A549 (cell line): Measurements from ENCODE around the gene PTPN6. TPM values are rescaled to one million over a fixed set of nuclear protein-coding genes. Genes with fewer than 3 reads are reported as not detected.

Source experiments
- ATAC-seq, 2 experiments: fragments of 200-7000 bp in 1 of 2; fragments of >200 bp in 1 of 2; cut with Nextera tagmentation in 1 of 2; cut with Tn5 transposase in 1 of 2; 3 replicates each; pipeline versions ENCODE4 v1.8.0 to v1.9.1; 2018 to 2020; ENCODE audit warnings: mild to moderate bottlenecking in 1 of 2, moderate library complexity in 1 of 2
- CTCF ChIA-PET: fragments of 300-600 bp; sonication (Branson Sonifier 250); formaldehyde crosslinking; extraction: SDS; loops from one replicate; lab custom pipeline; 2021; ENCODE audit warnings: antibody characterized with exemption, inconsistent platforms; lab: Yijun Ruan, JAX
- POLR2A ChIA-PET: fragments of 350-600 bp; formaldehyde crosslinking; extraction: SDS; loops from one replicate; lab custom pipeline; 2021; ENCODE audit warnings: antibody characterized with exemption, inconsistent platforms; lab: Yijun Ruan, JAX
- DNase-seq, 2 experiments: peaks; one replicate each; pipeline versions ENCODE4 v3.0.0 to v3.0.0-alpha.2; 2011 to 2016; ENCODE audit warnings: low read depth in 1 of 2, low spot score in 1 of 2
- FAIRE-seq: peaks from 2 replicates; lab custom pipeline; 2011; peaks lifted over from hg19 to GRCh38; lab: Jason Lieb, UNC
- H3K27ac ChIP-seq, 2 experiments: fragments of >200 bp; sonication (Bioruptor Twin); formaldehyde crosslinking; 3 replicates each; pipeline ENCODE4 v1.5.1; 2016 to 2017
- H3K4me1 ChIP-seq: fragments of >200 bp; sonication (Bioruptor Twin); formaldehyde crosslinking; 3 replicates; pipeline ENCODE4 v1.6.1; 2016
- H3K4me2 ChIP-seq: fragments of >200 bp; sonication (Bioruptor Twin); formaldehyde crosslinking; 3 replicates; pipeline ENCODE4 v1.6.1; 2016
- H3K4me3 ChIP-seq: fragments of >200 bp; sonication (Bioruptor Twin); formaldehyde crosslinking; 3 replicates; pipeline ENCODE4 v1.5.1; 2016
- H3K9me3 ChIP-seq: fragments of >200 bp; sonication (Bioruptor Twin); formaldehyde crosslinking; 3 replicates; pipeline ENCODE4 v1.6.1; 2016
- BHLHE40 ChIP-seq: IDR thresholded peaks from 2 replicates; pipeline ENCODE4 v1.6.1; 2012; ENCODE audit warnings: low read depth, low read length, inconsistent platforms
- CEBPB ChIP-seq, 2 experiments: fragments of >200 bp in 1 of 2; sonication (Bioruptor Twin) in 1 of 2; formaldehyde crosslinking in 1 of 2; IDR thresholded peaks; 2 replicates each; pipeline ENCODE4 v1.6.1; 2012 to 2016
- CHD2 ChIP-seq: fragments of 150-350 bp; IDR thresholded peaks from 2 replicates; pipeline ENCODE4 v1.6.1; 2014; ENCODE audit warnings: low read length; ENCODE audit not compliant: partially characterized antibody
- EHF ChIP-seq: fragments of 250-450 bp; sonication (Bioruptor Pico); IDR thresholded peaks from 2 replicates; pipeline ENCODE4 v1.5.0; 2020; ENCODE audit warnings: mild to moderate bottlenecking
- FOSL2 ChIP-seq, 2 experiments: fragments of 450-650 bp in 1 of 2; fragments of >200 bp in 1 of 2; sonication (Bioruptor Twin) in 1 of 2; formaldehyde crosslinking; IDR thresholded peaks; 2 replicates each; pipeline versions ENCODE4 v1.5.0 to v1.6.1; 2016 to 2020; ENCODE audit warnings: mild to moderate bottlenecking in 1 of 2, moderate library complexity in 1 of 2
- FOXS1 ChIP-seq: fragments of 250-450 bp; sonication (Bioruptor Pico); IDR thresholded peaks from 2 replicates; pipeline ENCODE4 v1.5.0; 2020; ENCODE audit warnings: mild to moderate bottlenecking, moderate library complexity
- HMGXB4 ChIP-seq: fragments of 250-450 bp; sonication (Bioruptor Pico); IDR thresholded peaks from 2 replicates; pipeline ENCODE4 v1.5.0; 2021; ENCODE audit warnings: mild to moderate bottlenecking, moderate library complexity, borderline replicate concordance
- KDM1A ChIP-seq: fragments of 200-600 bp; sonication (generic); IDR thresholded peaks from 2 replicates; pipeline ENCODE4 v1.6.1; 2016; ENCODE audit warnings: low read depth, mild to moderate bottlenecking
- MAFK ChIP-seq: fragments of 450-650 bp; IDR thresholded peaks from 2 replicates; pipeline ENCODE4 v1.6.1; 2014; ENCODE audit not compliant: partially characterized antibody
- MYC ChIP-seq: IDR thresholded peaks from 2 replicates; pipeline ENCODE4 v1.6.1; 2012; ENCODE audit warnings: mild to moderate bottlenecking, inconsistent platforms, low read length, improper control_type of control experiment, borderline replicate concordance
- PBX3 ChIP-seq: IDR thresholded peaks from 2 replicates; pipeline ENCODE4 v1.6.1; 2012
- RAD21 ChIP-seq, 2 experiments: fragments of >200 bp in 1 of 2; sonication (Bioruptor Twin) in 1 of 2; formaldehyde crosslinking in 1 of 2; IDR thresholded peaks in 1 of 2; conservative IDR thresholded peaks in 1 of 2; 2 replicates in 1 of 2; 3 replicates in 1 of 2; pipeline ENCODE4 v1.6.1; 2012 to 2018; ENCODE audit warnings: inconsistent platforms in 1 of 2
- RCOR1 ChIP-seq: fragments of 150-350 bp; IDR thresholded peaks from 2 replicates; pipeline ENCODE4 v1.6.1; 2014; ENCODE audit warnings: antibody characterized with exemption, low read length, low read depth
- RFX5 ChIP-seq: fragments of 450-650 bp; IDR thresholded peaks from 2 replicates; pipeline ENCODE4 v1.7.1; 2014; ENCODE audit warnings: antibody characterized with exemption, mild to moderate bottlenecking, moderate library complexity
- SMC3 ChIP-seq: fragments of >200 bp; sonication (Bioruptor Twin); formaldehyde crosslinking; IDR thresholded peaks from 3 replicates; pipeline ENCODE4 v1.6.1; 2018; ENCODE audit warnings: inconsistent platforms
- SREBF2 ChIP-seq: fragments of 450-650 bp; IDR thresholded peaks from 2 replicates; pipeline ENCODE4 v1.6.1; 2014; ENCODE audit warnings: mild to moderate bottlenecking, moderate library complexity
- TFCP2L1 ChIP-seq: fragments of 250-450 bp; sonication (Bioruptor Pico); IDR thresholded peaks from 2 replicates; pipeline ENCODE4 v1.5.0; 2021; ENCODE audit warnings: mild to moderate bottlenecking
- USF2 ChIP-seq: fragments of 450-650 bp; IDR thresholded peaks from 2 replicates; pipeline ENCODE4 v1.6.1; 2014; ENCODE audit warnings: antibody characterized with exemption
- ZFP36 ChIP-seq: fragments of 450-650 bp; IDR thresholded peaks from 2 replicates; pipeline ENCODE4 v1.6.1; 2014; ENCODE audit warnings: borderline replicate concordance; ENCODE audit not compliant: partially characterized antibody
- ZSCAN20 ChIP-seq: fragments of 250-450 bp; sonication (Bioruptor Pico); IDR thresholded peaks from 2 replicates; pipeline ENCODE4 v1.8.0; 2022; ENCODE audit warnings: mild to moderate bottlenecking, moderate library complexity
- WGBS: methylation state at CpG from one replicate; pipeline ENCODE4 v1.1.6; 2017; ENCODE audit errors: missing lambda C conversion rate; 5-methylcytosine and 5-hydroxymethylcytosine counted together
- polyA plus RNA-seq, 4 experiments: library from polyadenylated mRNA; depleted of rRNA in 3 of 4; stranded (reverse); fragments of >200 nt; fragmentation: RNase III in 1 of 4; extraction: RNeasy Plus Mini Kit Qiagen cat#74134 plus additional on column Dnase treatment in 1 of 4; gene quantifications; 2 replicates in 3 of 4; 3 replicates in 1 of 4; pipeline ENCODE4 v1.2.3, GENCODE V29; 2011 to 2017

PTPN6 gene
- polyA plus RNA-seq, 2 of the 4 experiments (the other 2 are of a cell fraction), result 15.1 to 18.9 TPM

GRCh38 chr12:6961695-6962284, 10.6 kb downstream of the PTPN6 start (continued):
- TF ChIP-seq RAD21 (conservative IDR thresholded peaks at IDR 0.05 in 1 of 2, IDR thresholded peaks at IDR 0.05 in 1 of 2) (peak in 1 of 2 experiments; percentile 41; a peak in 2 of 5 replicates), BHLHE40 (no peak), ZFP36 (no peak), SREBF2 (no peak), HMGXB4 (CRISPR knock-in tag) (no peak), RCOR1 (no peak)

GRCh38 chr12:6962285-6963015, 11.3 kb downstream of the PTPN6 start:
- no peak for DNase-seq
- CTCF ChIA-PET, result interaction anchor here (0.8 to 11.2 kb wide), 16 partner anchors 10 to 209 kb away, joined by 3 to 354 read pairs (median 8); partner anchors contain the start of genes C12orf57, PTPN6, RNU7-1 and SPSB2
- Histone ChIP-seq H3K9me3 (no peaks in the 10 kb centered on the region), H3K4me1 (peaks cover 37% of the 10 kb centered on the region), H3K4me2 (peak overlapping the region; percentile 59), H3K4me3 (no peak overlapping the region; the same call in 2 of the 3 replicates), H3K27ac (peak overlapping the region; percentile 89 to 99)
- POLR2A ChIA-PET, result interaction anchor here (1.0 to 9.0 kb wide), 7 partner anchors 8 to 239 kb away, joined by 3 to 174 read pairs (median 4); partner anchors contain the start of genes C12orf57, C1S, COPS7A and EMG1
- WGBS, result 64% methylated on average over 25 of the region's 25 CpGs
- TF ChIP-seq CEBPB (IDR thresholded peaks at IDR 0.05), result peak; percentile 66 to 85; a peak in 3 of 4 replicates
- TF ChIP-seq MYC, result 0 out of 2 replicates have a peak, but pooled peaks have one; percentile 3
- no peak for TF ChIP-seq CHD2
- 0 out of 2 replicates have a peak, but pooled peaks have one; percentile 37 for TF ChIP-seq TFCP2L1 (CRISPR knock-in tag)
- ATAC-seq, result peak; percentile 2 to 12; a peak in 4 of 6 replicates
- no peak for FAIRE-seq

GRCh38 chr12:6963016-6963731, 12.0 kb downstream of the PTPN6 start:
- no peak overlapping the region for H3K4me2 ChIP-seq
- H3K9me3 ChIP-seq, result no peaks in the 10 kb centered on the region
- TF ChIP-seq RAD21 (conservative IDR thresholded peaks at IDR 0.05 in 1 of 2, IDR thresholded peaks at IDR 0.05 in 1 of 2) (no peak), SMC3 (no peak), EHF (CRISPR knock-in tag) (no peak), RCOR1 (no peak), USF2 (no peak), BHLHE40 (no peak), RFX5 (no peak), MAFK (no peak), FOXS1 (CRISPR knock-in tag) (no peak), ZSCAN20 (CRISPR knock-in tag) (no peak), KDM1A (no peak), PBX3 (no peak), FOSL2 (IDR thresholded peaks at IDR 0.05) (no peak), FOSL2 (CRISPR knock-in tag; IDR thresholded peaks at IDR 0.05) (no peak)
- WGBS, result 92% methylated on average over 30 of the region's 32 CpGs
- peak overlapping the region; percentile 89 to 99 for H3K27ac ChIP-seq
- no peak for FAIRE-seq
- peaks cover 39% of the 10 kb centered on the region for H3K4me1 ChIP-seq
- no peak for ATAC-seq
- CTCF ChIA-PET, result interaction anchor here (1.0 to 11.2 kb wide), 13 partner anchors 11 to 226 kb away, joined by 3 to 354 read pairs (median 15); partner anchors contain the start of genes C12orf57, PTPN6, RNU7-1 and SPSB2
- H3K4me3 ChIP-seq, result no peak overlapping the region
- POLR2A ChIA-PET, result interaction anchor here (1.6 to 9.0 kb wide), 2 partner anchors 18 to 37 kb away, joined by 4 to 174 read pairs; partner anchors contain the start of genes C12orf57 and RNU7-1
- DNase-seq, result no peak
